ENCODE results near the gene RPS3. TPM values are rescaled to one million over a fixed set of nuclear protein-coding genes. Genes with fewer than 3 reads are reported as not detected.

RPS3 gene
- total and polyA plus RNA-seq, 2 experiments from 2014 or later, result 1,094 to 1,201 TPM

- no peak overlapping the region for H3K4me3 ChIP-seq
- H3K4me1 ChIP-seq (ENCODE audit: insufficient read depth), result no peaks in the 10 kb centered on the region
- H3K79me2 ChIP-seq, result no peaks in the 10 kb centered on the region
- H3K27ac ChIP-seq, result no peak overlapping the region
- no peaks in the 10 kb centered on the region for H3K36me3 ChIP-seq (replicated peaks; ENCODE audit: insufficient read depth, low read depth)
- no peaks in the 10 kb centered on the region for H4K20me1 ChIP-seq (ENCODE audit: insufficient read depth, poor library complexity, severe bottlenecking)
- TF ChIP-seq CTCF (IDR thresholded peaks at IDR 0.05; ENCODE audit: poor library complexity) (no peak), EZH2 (IDR thresholded peaks at IDR 0.05; ENCODE audit: borderline replicate concordance) (no peak), EZH2phosphoT487 (IDR thresholded peaks at IDR 0.05; ENCODE audit: low read depth, severe bottlenecking, unreplicated experiment) (no peak)
- WGBS (ENCODE audit: low lambda C conversion rate, missing lambda C conversion rate), result 89% methylated on average over 9 of the region's 9 CpGs
- no peak overlapping the region for H3K4me2 ChIP-seq
- H3K27me3 ChIP-seq, result peaks cover 33% of the 10 kb centered on the region
- H3K9me3 ChIP-seq (ENCODE audit: low read depth), result no peaks in the 10 kb centered on the region
- H2AFZ ChIP-seq, result no peak overlapping the region
- no peak for DNase-seq (ENCODE audit: low spot score)
- H3K9me2 ChIP-seq (replicated peaks; ENCODE audit: insufficient read depth), result no peaks in the 10 kb centered on the region
Measured at GRCh38 chr11:75435571-75435925, 36.2 kb downstream of the RPS3 start.

- Histone ChIP-seq H4K20me1 (ENCODE audit: insufficient read depth, poor library complexity, severe bottlenecking) (no peaks in the 10 kb centered on the region), H3K27ac (no peak overlapping the region), H3K9me2 (replicated peaks; ENCODE audit: insufficient read depth) (no peaks in the 10 kb centered on the region), H3K4me2 (no peak overlapping the region), H2AFZ (no peak overlapping the region), H3K79me2 (no peaks in the 10 kb centered on the region), H3K36me3 (replicated peaks; ENCODE audit: insufficient read depth, low read depth) (no peaks in the 10 kb centered on the region), H3K9me3 (ENCODE audit: low read depth) (no peaks in the 10 kb centered on the region), H3K27me3 (peaks cover 21% of the 10 kb centered on the region), H3K4me1 (ENCODE audit: insufficient read depth) (no peaks in the 10 kb centered on the region), H3K4me3 (no peak overlapping the region)
- DNase-seq (ENCODE audit: low spot score), result no peak
- WGBS (ENCODE audit: low lambda C conversion rate, missing lambda C conversion rate), result 97% methylated on average over 9 of the region's 9 CpGs
- TF ChIP-seq EZH2phosphoT487 (IDR thresholded peaks at IDR 0.05; ENCODE audit: low read depth, severe bottlenecking, unreplicated experiment), result no peak
- no peak for TF ChIP-seq EZH2 (IDR thresholded peaks at IDR 0.05; ENCODE audit: borderline replicate concordance)
- no peak for TF ChIP-seq CTCF (IDR thresholded peaks at IDR 0.05; ENCODE audit: poor library complexity)
Measured at GRCh38 chr11:75436806-75437205, 37.5 kb downstream of the RPS3 start.

- H3K4me2 ChIP-seq, result no peak overlapping the region
- H3K9me3 ChIP-seq (ENCODE audit: low read depth), result no peaks in the 10 kb centered on the region
- no peak for DNase-seq (ENCODE audit: low spot score)
- H3K9me2 ChIP-seq (replicated peaks; ENCODE audit: insufficient read depth), result no peaks in the 10 kb centered on the region
- 94% methylated on average over 13 of the region's 13 CpGs for WGBS (ENCODE audit: low lambda C conversion rate, missing lambda C conversion rate)
- no peaks in the 10 kb centered on the region for H3K4me1 ChIP-seq (ENCODE audit: insufficient read depth)
- no peaks in the 10 kb centered on the region for H4K20me1 ChIP-seq (ENCODE audit: insufficient read depth, poor library complexity, severe bottlenecking)
- H3K79me2 ChIP-seq, result no peaks in the 10 kb centered on the region
- peaks cover 8% of the 10 kb centered on the region for H3K27me3 ChIP-seq
- H3K4me3 ChIP-seq, result no peak overlapping the region
- H2AFZ ChIP-seq, result no peak overlapping the region
- no peaks in the 10 kb centered on the region for H3K36me3 ChIP-seq (replicated peaks; ENCODE audit: insufficient read depth, low read depth)
- no peak overlapping the region for H3K27ac ChIP-seq
- TF ChIP-seq EZH2 (IDR thresholded peaks at IDR 0.05; ENCODE audit: borderline replicate concordance) (no peak), CTCF (IDR thresholded peaks at IDR 0.05; ENCODE audit: poor library complexity) (no peak), EZH2phosphoT487 (IDR thresholded peaks at IDR 0.05; ENCODE audit: low read depth, severe bottlenecking, unreplicated experiment) (no peak)
Measured at GRCh38 chr11:75437966-75438659, 38.8 kb downstream of the RPS3 start.

Data from hepatocyte (in vitro differentiated cells).